ENCODE measurements around the gene ICAM5. TPM values are rescaled to one million over a fixed set of nuclear protein-coding genes. Genes with fewer than 3 reads are reported as not detected.

Gene ICAM5
- 3.4 TPM for total RNA-seq

GRCh38 chr19:10289836-10290356, at the start of gene ICAM5:
TSS of gene ICAM5 (plus strand) at chr19:10289952. CDS start at chr19:10290044, 92 bp downstream.

GRCh38 chr19:10251792-10252694, 37.7 kb upstream of the ICAM5 start, which contains the start of gene MRPL4:
TSS of gene MRPL4 (plus strand) at chr19:10252214. CDS start at chr19:10252254, 40 bp downstream.

GRCh38 chr19:10270616-10271394, 18.9 kb upstream of the ICAM5 start, which contains the start of gene ICAM1:
TSS of gene ICAM1 (plus strand) at chr19:10271120. CDS start at chr19:10271160, 40 bp downstream.

GRCh38 chr19:10286803-10287737, 2.7 kb upstream of the ICAM5 start, which contains the start of gene ICAM4:
TSS of gene ICAM4 (plus strand) at chr19:10286955. CDS start at chr19:10287013, 58 bp downstream.

GRCh38 chr19:10309423-10309822, 19.7 kb downstream of the ICAM5 start, which contains the start of gene ZGLP1:
TSS of gene ZGLP1 (minus strand) at chr19:10309815.

GRCh38 chr19:10315335-10316214, 25.8 kb downstream of the ICAM5 start, which contains the start of gene FDX2:
TSS of gene FDX2 (minus strand) at chr19:10316015. CDS start at chr19:10315996, 19 bp downstream.

GRCh38 chr19:10332965-10333757, 43.4 kb downstream of the ICAM5 start, which contains the start of gene RAVER1:
TSS of gene RAVER1 (minus strand) at chr19:10333529. CDS start at chr19:10333507, 22 bp downstream.

GRCh38 chr19:10339380-10339960, 49.7 kb downstream of the ICAM5 start, which contains the start of gene ICAM3:
TSS of gene ICAM3 (minus strand) at chr19:10339624. CDS start at chr19:10339614, 10 bp downstream.

Other genes with a start within 250 kb of the ICAM5 start
- gene SHFL, start 203.6 kb upstream of the ICAM5 start, total RNA-seq = 21.2 TPM
- 0.88 TPM for gene ANGPTL6, start 187.3 kb upstream of the ICAM5 start, total RNA-seq
- 32.8 TPM for gene PPAN, start 183.6 kb upstream of the ICAM5 start, total RNA-seq
- gene P2RY11, start 178.3 kb upstream of the ICAM5 start, total RNA-seq = 7.1 TPM
- 149 TPM for gene EIF3G, start 170.1 kb upstream of the ICAM5 start, total RNA-seq
- 69.2 TPM for gene DNMT1, start 95.0 kb upstream of the ICAM5 start, total RNA-seq
- 8.9 TPM for gene S1PR2, start 58.6 kb upstream of the ICAM5 start, total RNA-seq
- gene MRPL4, start 37.7 kb upstream of the ICAM5 start, total RNA-seq = 19.0 TPM
- 15.1 TPM for gene ICAM1, start 18.8 kb upstream of the ICAM5 start, total RNA-seq
- 0.38 TPM for gene ICAM4, start 3.0 kb upstream of the ICAM5 start, total RNA-seq
- gene ZGLP1, start 19.9 kb downstream of the ICAM5 start, total RNA-seq = 4.4 TPM
- 18.5 TPM for gene FDX2, start 26.1 kb downstream of the ICAM5 start, total RNA-seq
- 18.9 TPM for gene RAVER1, start 43.6 kb downstream of the ICAM5 start, total RNA-seq
- 1.6 TPM for gene ICAM3, start 49.7 kb downstream of the ICAM5 start, total RNA-seq
- gene TYK2, start 90.6 kb downstream of the ICAM5 start, total RNA-seq = 84.4 TPM
- 109 TPM for gene CDC37, start 113.6 kb downstream of the ICAM5 start, total RNA-seq
- 7.6 TPM for gene PDE4A, start 130.6 kb downstream of the ICAM5 start, total RNA-seq
- gene KEAP1, start 213.4 kb downstream of the ICAM5 start, total RNA-seq = 56.5 TPM
- 1.4 TPM for gene S1PR5, start 227.5 kb downstream of the ICAM5 start, total RNA-seq